Stimulated activated memory B cell treated with anti-CD40 and anti-IgM and Interleukin-4, amounts not matched to agents 10 μg/mL and 1 μg/mL and 100 μg/mL, for 72 hours (primary cell): ENCODE results near the gene SERPINA1.
"Not testable (repeated sequence)": the region's sequence is repeated elsewhere in the genome, so short reads cannot be mapped to it uniquely, and the experiment has no call there.

Experiments
- ATAC-seq: fragments of 150-1000 bp; cut with Tn5 transposase; 2 replicates; pipeline ENCODE4 v1.10.0; 2021
- H3K27ac Mint-ChIP-seq: one replicate; pipeline ENCODE4 v1.8.0; 2022; ENCODE audit warnings: mild to moderate bottlenecking, mixed read lengths
- H3K27me3 Mint-ChIP-seq: one replicate; pipeline ENCODE4 v1.8.0; 2022; ENCODE audit warnings: mixed read lengths
- H3K36me3 Mint-ChIP-seq: one replicate; pipeline ENCODE4 v1.8.0; 2022; ENCODE audit warnings: mixed read lengths
- H3K4me1 Mint-ChIP-seq: one replicate; pipeline ENCODE4 v1.8.0; 2022; ENCODE audit warnings: mixed read lengths
- H3K4me3 Mint-ChIP-seq: one replicate; pipeline ENCODE4 v1.8.0; 2022; ENCODE audit warnings: mild to moderate bottlenecking, moderate library complexity, mixed read lengths
- H3K9me3 Mint-ChIP-seq: one replicate; pipeline ENCODE4 v1.8.0; 2022; ENCODE audit warnings: mixed read lengths

Gene SERPINA1

DNA sequence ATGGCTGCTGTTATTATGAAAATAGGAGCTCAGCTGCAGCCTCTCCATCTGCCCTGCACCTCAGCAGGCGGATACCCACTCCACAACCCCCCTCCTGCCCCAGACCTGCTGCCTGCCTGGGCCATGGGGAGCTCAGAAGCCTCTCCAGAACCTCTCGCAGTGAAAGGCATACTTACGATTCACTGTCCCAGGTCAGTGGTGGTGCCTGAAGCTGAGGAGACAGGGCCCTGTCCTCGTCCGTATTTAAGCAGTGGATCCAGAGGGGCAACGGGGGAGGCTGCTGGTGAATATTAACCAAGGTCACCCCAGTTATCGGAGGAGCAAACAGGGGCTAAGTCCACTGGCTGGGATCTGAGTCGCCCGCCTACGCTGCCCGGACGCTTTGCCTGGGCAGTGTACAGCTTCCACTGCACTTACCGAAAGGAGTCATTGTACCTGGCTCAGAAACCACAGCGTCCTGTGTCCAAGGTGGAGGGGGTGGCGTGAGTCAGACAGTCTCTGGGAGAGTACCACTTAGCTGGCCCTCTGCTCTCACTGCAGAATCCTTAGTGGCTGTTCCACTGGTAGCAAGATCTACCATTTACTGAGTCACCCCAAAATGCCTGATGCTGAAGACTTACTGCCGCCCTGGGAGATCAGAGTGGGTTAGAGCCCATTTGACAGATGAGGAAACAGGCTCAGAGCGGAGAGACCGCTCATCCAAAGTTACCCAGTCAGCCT is at the start of gene SERPINA1:
Gene SERPINA1 (minus strand): TSS at position 219 of the 720 bp plus-strand sequence. CDS start 5,365 bp downstream, outside the sequence.
- Mint-ChIP-seq H3K27me3 (no peaks in the 10 kb centered on the region), H3K36me3 (no peaks in the 10 kb centered on the region), H3K4me3 (no peak within 1 kb of the TSS), H3K9me3 (no peaks in the 10 kb centered on the region), H3K27ac (no peak within 1 kb of the TSS), H3K4me1 (no peaks in the 10 kb centered on the region)
- no peak for ATAC-seq

DNA sequence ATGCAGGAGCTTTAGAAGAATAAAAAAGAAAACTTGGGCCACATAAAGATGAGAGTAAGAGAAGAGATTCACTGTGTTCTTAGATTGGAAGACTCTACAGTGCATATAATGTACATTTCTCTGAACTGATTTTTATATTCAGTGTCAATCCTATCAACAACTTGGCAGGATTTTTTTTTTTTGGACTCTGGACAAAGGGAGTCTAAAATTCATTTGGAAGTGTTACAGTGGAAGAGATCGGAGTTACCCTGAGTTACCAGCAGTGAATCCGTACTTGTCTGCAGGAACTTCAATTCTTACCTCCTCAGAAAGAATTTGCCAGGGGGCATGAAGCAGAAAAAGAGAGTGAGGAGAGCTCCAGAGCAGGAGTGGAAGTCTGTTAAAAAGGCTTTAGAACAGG is 40.2 kb upstream of the SERPINA1 start:
- Mint-ChIP-seq H3K9me3 (peaks cover 11% of the 10 kb centered on the region), H3K4me1 (no peaks in the 10 kb centered on the region), H3K4me3 (no peak overlapping the region), H3K27ac (no peak overlapping the region), H3K36me3 (no peaks in the 10 kb centered on the region), H3K27me3 (peaks cover 2% of the 10 kb centered on the region)
- ATAC-seq, result no peak

DNA sequence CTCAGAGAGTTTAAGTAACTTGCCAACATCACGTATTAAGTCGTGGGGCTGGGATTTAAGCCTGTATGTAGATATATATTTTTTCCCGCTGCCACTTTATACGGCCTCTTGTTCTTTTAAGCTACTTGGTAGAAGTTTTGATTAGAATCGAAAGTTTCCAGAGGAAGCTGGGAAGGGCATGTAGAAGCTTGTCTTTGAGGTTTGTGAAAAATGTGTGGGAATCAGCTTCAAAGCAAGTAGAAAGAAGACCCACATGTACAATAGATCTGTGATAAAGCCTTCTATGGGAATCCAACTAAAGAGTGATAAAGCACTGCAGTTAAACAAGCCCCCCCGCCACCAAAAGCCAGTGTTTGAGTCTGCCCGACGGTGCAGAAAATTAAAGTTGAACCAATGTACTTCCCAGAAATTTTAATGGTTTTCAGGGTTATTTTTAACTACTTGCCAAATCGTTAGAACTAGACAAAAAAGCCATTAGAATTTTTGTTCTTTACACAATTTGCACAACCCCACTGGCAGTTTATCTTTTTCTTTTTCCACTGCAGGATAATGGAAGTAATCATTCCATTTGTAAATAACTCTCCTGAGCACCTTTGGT is 38.7 kb upstream of the SERPINA1 start:
- Mint-ChIP-seq H3K27ac (no peak overlapping the region), H3K4me1 (no peaks in the 10 kb centered on the region), H3K4me3 (no peak overlapping the region), H3K9me3 (peaks cover 9% of the 10 kb centered on the region), H3K27me3 (peaks cover 9% of the 10 kb centered on the region), H3K36me3 (no peaks in the 10 kb centered on the region)
- ATAC-seq, result no peak

DNA sequence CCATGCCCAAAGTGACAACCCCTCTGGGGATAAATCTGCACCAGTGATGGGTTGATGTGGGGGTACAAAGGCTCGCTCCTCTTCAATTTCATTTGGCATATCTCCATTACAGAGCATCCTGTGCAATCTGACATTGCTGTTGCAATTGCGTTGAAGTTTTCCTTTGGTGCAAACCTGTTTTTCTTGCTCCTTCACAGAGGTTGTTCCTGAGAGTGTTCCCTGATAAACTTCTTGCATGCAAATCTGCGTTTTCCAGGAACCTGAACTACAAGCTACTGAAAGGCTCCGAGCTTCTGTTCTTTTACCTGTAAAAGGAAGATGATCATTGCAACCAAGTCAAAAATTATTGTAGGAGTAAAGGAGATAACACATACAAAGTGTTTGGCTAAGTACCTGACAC is 38.1 kb upstream of the SERPINA1 start:
- ATAC-seq, result no peak
- Mint-ChIP-seq H3K27me3 (peaks cover 9% of the 10 kb centered on the region), H3K4me1 (no peaks in the 10 kb centered on the region), H3K9me3 (peaks cover 9% of the 10 kb centered on the region), H3K4me3 (no peak overlapping the region), H3K36me3 (no peaks in the 10 kb centered on the region), H3K27ac (no peak overlapping the region)

DNA sequence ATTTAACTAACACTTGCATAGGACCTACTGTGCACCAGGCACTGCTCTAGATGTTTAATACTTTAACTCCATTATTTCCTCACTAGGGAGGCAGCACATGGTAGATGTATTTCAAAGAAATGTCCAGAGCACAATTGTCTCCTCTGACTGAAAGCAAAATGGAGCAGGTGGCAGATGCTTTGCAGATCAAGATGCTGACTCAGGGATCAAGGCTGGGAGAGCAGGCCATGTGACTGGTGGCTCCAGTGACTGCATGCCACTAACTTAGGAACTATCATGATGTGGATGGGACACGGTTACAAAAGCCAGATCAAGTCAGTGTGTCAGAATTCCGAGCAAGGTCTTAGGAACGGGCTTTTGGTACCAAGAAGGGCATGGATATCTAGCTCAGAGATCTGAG is 36.0 kb upstream of the SERPINA1 start:
- no peak for ATAC-seq
- H3K27me3 Mint-ChIP-seq, result peaks cover 9% of the 10 kb centered on the region
- H3K4me1 Mint-ChIP-seq, result no peaks in the 10 kb centered on the region
- H3K4me3 Mint-ChIP-seq, result no peak overlapping the region
- no peak overlapping the region for H3K27ac Mint-ChIP-seq
- peaks cover 10% of the 10 kb centered on the region for H3K9me3 Mint-ChIP-seq
- no peaks in the 10 kb centered on the region for H3K36me3 Mint-ChIP-seq

DNA sequence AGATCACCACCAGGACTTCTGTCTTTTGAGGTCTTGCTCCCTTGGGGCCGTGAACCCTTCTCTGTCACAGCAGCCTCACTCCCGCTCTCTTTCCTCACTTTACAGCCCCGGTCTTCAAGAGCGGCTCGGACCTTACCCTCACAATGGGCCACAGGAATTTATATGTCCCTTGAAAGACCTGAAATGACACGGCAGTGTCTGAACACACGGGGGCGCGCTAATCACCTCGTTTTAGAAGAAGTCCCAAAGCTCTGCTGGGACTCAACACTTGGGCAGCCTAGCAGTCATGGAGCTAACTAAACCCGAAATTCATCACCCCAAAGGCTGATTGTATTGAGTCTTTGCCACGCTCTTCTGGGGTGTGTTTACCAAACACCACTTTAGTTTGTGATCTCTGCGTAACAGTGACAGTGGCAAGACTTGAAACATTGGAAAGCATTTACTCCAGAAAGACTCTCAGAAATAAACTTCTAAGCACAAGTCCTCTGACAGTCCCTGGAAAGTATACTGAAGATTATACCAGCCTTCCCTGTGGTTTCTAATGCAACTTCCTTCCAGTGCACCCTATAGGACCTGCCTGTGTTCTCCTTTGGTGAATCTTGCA is 35.2 kb upstream of the SERPINA1 start:
- Mint-ChIP-seq H3K27me3 (peaks cover 9% of the 10 kb centered on the region), H3K36me3 (no peaks in the 10 kb centered on the region), H3K27ac (no peak overlapping the region), H3K4me3 (no peak overlapping the region), H3K4me1 (no peaks in the 10 kb centered on the region), H3K9me3 (peaks cover 10% of the 10 kb centered on the region)
- ATAC-seq, result no peak

DNA sequence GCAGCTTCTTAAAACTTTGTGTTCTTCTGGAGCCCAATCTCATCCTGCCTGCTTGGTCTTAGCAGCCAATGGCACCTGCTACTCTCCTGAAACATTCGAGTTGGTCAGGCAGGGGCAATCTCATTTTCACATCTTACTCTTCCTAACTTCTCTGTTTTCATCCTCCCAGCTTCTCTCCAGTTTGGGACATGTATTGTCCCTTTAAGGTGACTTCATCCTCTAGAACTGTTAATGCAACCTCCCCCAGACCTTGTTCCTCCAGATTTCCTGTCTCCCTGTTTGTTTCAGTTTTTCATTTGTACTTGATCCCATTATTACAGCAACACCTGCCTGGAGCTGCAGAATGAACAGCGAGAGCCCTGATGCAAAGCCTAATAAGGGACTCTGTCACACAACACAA is 32.9 kb upstream of the SERPINA1 start:
- no peak overlapping the region for H3K27ac Mint-ChIP-seq
- no peak overlapping the region for H3K4me3 Mint-ChIP-seq
- no peaks in the 10 kb centered on the region for H3K36me3 Mint-ChIP-seq
- H3K27me3 Mint-ChIP-seq, result peaks cover 9% of the 10 kb centered on the region
- H3K9me3 Mint-ChIP-seq, result peaks cover 17% of the 10 kb centered on the region
- no peaks in the 10 kb centered on the region for H3K4me1 Mint-ChIP-seq
- no peak for ATAC-seq

DNA sequence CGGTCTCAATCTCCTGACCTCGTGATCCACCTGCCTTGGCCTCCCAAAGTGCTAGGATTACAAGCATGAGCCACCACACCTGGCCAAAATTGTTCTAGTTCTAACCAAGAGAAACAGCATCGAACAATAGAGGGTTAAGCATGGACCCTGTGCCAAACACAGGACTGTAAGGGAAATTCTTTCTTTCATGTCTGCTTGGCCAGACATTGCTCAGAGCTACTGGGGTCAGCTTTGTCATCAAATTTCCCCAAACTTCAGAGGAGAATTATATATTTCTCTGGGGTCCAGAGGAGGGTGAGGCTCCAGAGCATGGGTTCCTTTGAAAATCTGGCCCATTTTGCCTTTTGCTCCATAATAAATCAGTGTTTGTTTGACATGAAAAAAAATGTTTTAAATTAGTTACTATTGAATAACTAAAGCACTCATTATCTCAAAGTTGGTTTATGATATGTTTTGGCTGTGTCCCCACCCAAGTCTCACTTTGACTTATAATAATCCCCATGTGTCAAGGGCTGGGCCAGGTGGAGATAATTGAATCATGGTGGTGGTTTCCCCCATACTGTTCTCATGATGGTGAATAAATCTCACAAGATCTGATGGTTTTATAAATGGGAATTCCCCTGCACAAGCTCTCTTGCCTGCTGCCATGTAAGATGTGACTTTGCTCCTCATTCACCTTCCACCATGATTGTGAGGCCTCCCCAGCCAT is 29.2 kb upstream of the SERPINA1 start:
- not testable (repeated sequence) for ATAC-seq, H3K4me1 Mint-ChIP-seq, H3K36me3 Mint-ChIP-seq, H3K4me3 Mint-ChIP-seq, H3K27me3 Mint-ChIP-seq, H3K27ac Mint-ChIP-seq
- peaks cover 16% of the 10 kb centered on the region for H3K9me3 Mint-ChIP-seq

DNA sequence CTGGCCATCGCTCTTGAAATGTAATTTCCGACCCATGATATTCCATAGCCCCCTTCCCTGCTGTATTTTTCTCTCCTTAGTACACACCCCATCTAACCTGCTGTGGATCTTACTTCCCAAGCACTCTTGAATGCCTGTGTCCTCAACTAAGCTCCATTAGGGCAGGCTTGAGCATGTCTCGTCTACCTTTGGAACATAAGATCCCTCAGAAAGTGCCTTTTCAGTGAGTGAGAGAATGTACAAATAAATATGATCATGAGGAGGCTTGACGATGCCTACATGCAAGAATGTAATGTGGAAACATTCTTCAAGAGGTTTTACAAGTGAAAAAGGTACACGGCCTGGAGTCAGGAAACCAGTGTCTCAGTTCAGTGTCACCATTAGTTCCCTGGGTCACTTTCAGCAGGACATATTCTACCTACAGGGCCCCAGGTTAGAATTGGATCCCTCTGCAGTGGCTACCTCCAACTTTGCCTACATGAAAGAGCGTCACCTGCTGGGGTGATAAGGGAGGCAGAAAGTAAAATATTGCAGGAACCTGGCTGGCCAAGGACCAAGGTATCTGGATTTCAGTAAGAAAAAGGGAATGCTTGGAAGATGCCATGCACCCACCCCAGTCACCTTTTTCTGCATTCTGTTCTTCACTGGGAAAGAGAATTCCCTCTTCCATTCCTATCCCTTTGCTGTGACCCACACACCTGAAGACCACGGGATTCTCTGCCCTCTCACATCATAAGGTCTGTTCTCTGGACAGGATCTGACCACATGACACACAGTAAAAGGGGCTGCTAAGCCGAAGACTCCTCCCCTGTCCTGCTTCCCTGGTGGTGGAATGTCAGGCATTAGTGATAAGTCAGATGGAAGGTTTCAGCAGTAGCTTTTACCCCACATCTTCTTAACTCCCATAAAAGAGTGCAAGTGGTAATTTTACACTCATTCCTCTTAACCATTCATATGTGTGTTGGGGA is 24.6 kb upstream of the SERPINA1 start:
- no peak for ATAC-seq
- H3K27me3 Mint-ChIP-seq, result peaks cover 8% of the 10 kb centered on the region
- H3K27ac Mint-ChIP-seq, result no peak overlapping the region
- no peak overlapping the region for H3K4me3 Mint-ChIP-seq
- no peaks in the 10 kb centered on the region for H3K4me1 Mint-ChIP-seq
- peaks cover 20% of the 10 kb centered on the region for H3K9me3 Mint-ChIP-seq
- H3K36me3 Mint-ChIP-seq, result no peaks in the 10 kb centered on the region

DNA sequence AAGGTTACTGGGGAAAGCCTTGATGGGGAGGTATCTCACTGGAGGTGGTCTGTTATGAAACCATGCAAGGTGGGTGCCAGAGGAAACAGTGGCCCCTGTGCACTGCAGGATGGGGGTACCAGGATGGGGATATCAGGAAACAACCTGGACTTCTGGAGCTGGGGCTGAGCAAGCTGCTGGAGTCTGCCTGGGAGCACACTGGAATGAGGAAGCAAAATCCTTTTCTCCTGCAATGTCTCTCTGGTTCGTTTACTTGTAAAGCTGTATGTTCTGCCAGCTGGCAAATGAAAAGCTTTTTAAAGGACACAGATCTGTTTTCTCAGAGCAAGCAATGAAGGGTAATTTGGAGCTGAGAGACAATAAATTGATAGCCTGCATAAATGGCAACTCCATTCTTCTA is 23.2 kb upstream of the SERPINA1 start:
- Mint-ChIP-seq H3K27me3 (peaks cover 8% of the 10 kb centered on the region), H3K4me1 (no peaks in the 10 kb centered on the region), H3K36me3 (no peaks in the 10 kb centered on the region), H3K4me3 (no peak overlapping the region), H3K9me3 (peaks cover 22% of the 10 kb centered on the region), H3K27ac (no peak overlapping the region)
- ATAC-seq, result no peak

DNA sequence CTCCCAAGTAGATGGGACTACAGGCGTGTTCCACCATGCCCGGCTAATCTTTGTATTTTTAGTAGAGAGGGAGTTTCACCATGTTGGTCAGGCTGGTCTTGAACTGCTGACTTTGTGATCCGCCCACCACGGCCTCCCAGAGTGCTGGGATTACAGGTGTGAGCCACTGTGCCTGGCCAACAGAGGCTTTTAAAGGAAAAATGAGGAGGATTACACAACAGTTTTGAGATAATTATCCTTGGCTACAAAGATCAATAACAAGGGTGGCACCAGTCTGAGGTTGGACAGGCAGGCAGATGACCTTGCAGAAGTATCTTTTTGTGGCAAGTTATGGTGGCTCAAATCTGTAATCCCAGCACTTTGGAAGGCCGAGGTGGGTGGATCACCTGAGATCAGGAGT is 21.0 kb upstream of the SERPINA1 start:
- not testable (repeated sequence) for H3K27ac Mint-ChIP-seq, ATAC-seq, H3K27me3 Mint-ChIP-seq, H3K36me3 Mint-ChIP-seq, H3K4me1 Mint-ChIP-seq, H3K4me3 Mint-ChIP-seq
- peaks cover 21% of the 10 kb centered on the region for H3K9me3 Mint-ChIP-seq

DNA sequence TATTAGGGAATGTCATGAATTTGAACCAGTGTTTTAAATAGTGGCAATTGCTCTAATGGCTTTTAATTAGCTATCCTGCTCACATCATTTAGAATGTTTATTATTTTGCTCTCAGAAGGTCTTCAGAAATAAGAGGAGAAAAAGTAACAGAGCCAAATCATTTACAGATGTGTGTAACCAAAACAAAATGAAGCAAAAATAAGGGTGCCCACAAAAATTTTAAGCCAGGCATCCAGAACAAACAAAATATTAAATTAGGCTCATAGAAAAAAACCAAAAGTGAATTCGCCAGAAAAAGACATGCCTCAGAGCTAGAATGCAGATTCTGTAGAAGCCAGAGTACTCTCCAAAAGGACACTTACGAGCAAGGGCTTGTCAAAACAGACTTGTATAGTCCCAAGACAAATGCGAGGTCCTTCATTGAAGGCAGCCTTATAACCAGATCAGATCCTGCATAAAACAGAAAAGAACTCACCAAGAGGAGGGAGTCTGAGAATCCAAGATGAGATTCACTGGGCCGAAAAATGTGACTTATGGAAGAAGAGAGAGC is 20.2 kb upstream of the SERPINA1 start:
- Mint-ChIP-seq H3K4me1 (no peaks in the 10 kb centered on the region), H3K27ac (no peak overlapping the region), H3K4me3 (no peak overlapping the region), H3K27me3 (no peaks in the 10 kb centered on the region), H3K9me3 (peaks cover 21% of the 10 kb centered on the region), H3K36me3 (no peaks in the 10 kb centered on the region)
- no peak for ATAC-seq

DNA sequence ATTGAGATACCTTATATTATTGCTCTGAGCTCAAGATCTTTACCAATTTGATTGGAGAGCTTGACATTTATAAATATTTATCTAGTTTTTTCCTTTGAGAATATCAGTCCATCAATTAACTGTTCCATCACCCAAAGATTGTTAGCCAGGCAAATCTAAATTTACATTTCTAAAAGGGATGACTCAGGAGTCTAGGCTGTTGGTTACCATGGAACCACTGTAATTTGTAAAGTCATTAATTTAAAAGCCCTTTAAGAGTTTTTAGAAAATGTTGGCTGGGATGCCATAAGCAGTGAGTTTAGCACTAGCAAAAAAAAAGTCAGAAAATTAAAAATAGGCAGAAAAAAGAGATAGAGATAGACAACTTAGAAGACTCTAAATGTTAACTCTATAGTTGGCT is 19.5 kb upstream of the SERPINA1 start:
- Mint-ChIP-seq H3K4me3 (no peak overlapping the region), H3K36me3 (no peaks in the 10 kb centered on the region), H3K4me1 (no peaks in the 10 kb centered on the region), H3K27ac (no peak overlapping the region), H3K27me3 (no peaks in the 10 kb centered on the region), H3K9me3 (peaks cover 21% of the 10 kb centered on the region)
- ATAC-seq, result no peak

DNA sequence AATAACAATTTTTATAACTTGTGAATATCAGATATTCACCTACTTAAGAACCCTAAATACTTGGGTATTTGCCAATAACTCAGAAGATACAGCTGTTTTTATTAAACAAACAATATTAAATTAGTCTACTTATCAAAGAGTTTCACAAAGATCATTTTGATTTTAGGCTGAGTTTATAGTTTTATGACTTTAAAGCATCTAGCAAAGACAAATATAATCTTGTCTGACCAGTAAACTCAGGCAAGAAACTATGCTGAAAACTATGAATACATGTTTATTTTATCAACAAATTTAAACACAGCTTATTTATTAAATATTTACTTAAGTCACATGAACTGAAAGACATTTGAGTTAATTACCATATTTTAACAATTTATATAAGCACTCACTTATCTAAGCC is 18.5 kb upstream of the SERPINA1 start:
- no peak for ATAC-seq
- peaks cover 15% of the 10 kb centered on the region for H3K9me3 Mint-ChIP-seq
- no peak overlapping the region for H3K27ac Mint-ChIP-seq
- no peaks in the 10 kb centered on the region for H3K4me1 Mint-ChIP-seq
- H3K4me3 Mint-ChIP-seq, result no peak overlapping the region
- H3K27me3 Mint-ChIP-seq, result no peaks in the 10 kb centered on the region
- no peaks in the 10 kb centered on the region for H3K36me3 Mint-ChIP-seq
